Stimulated activated CD4-positive, alpha-beta T cell treated with anti-CD3 and anti-CD28 coated beads, Interleukin-15, amount 100 ng/mL, for 48 hours (primary cell): ENCODE results near the gene PEX11G.

Experiments
- DNase-seq, 2 donors: peaks; one replicate each; pipeline ENCODE4 v3.0.0-alpha.2; 2020; ENCODE audit warnings: low read depth in 2 of 2

PEX11G gene

GRCh38 chr19:7488736-7489353 is at the start of gene PEX11G:
TSS of gene PEX11G (minus strand) at chr19:7489035. CDS start at chr19:7489010, 25 bp downstream.
- DNase-seq = peak; percentile 78 to 90

GRCh38 chr19:7535998-7536695 is 47.3 kb upstream of the PEX11G start:
- no peak for DNase-seq

GRCh38 chr19:7535047-7535997 is 46.5 kb upstream of the PEX11G start, which contains the start of gene PNPLA6:
TSS of gene PNPLA6 (plus strand) at chr19:7535717. CDS start at chr19:7535789, 72 bp downstream.
- peak; percentile 86 to 93 for DNase-seq

DNA sequence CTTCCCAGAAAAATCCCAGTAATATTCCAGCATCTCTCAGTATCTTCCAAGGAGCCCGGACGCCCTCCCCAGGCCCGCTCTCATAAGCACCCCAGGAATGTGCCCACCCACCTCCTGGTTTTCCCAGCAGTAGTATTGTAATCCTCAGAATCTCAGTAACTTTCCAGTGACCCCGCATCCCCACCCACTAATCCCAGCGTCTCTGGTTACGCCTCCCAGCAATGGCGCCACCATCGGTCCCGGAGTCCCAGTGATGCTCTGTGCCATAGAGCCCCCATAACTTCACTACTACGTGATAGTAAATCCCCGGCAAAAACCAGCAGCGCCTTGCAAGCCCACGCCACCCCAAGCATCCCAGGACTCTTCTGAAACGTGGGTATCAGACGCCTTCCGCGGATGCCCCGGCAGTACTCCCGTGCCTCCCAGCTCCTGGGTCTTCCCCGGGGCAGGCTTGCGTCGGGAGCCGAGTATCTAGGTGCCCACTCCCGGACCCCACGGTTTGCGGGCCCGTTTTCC is 45.8 kb upstream of the PEX11G start:
- peak in 1 of 2 donors; percentile 36 for DNase-seq

- DNase-seq = peak; percentile 71 to 76
These were observed 45.2 kb upstream of the PEX11G start for GRCh38 chr19:7533925-7534480.

GRCh38 chr19:7533281-7533885 is 44.5 kb upstream of the PEX11G start:
- DNase-seq = no peak

DNA sequence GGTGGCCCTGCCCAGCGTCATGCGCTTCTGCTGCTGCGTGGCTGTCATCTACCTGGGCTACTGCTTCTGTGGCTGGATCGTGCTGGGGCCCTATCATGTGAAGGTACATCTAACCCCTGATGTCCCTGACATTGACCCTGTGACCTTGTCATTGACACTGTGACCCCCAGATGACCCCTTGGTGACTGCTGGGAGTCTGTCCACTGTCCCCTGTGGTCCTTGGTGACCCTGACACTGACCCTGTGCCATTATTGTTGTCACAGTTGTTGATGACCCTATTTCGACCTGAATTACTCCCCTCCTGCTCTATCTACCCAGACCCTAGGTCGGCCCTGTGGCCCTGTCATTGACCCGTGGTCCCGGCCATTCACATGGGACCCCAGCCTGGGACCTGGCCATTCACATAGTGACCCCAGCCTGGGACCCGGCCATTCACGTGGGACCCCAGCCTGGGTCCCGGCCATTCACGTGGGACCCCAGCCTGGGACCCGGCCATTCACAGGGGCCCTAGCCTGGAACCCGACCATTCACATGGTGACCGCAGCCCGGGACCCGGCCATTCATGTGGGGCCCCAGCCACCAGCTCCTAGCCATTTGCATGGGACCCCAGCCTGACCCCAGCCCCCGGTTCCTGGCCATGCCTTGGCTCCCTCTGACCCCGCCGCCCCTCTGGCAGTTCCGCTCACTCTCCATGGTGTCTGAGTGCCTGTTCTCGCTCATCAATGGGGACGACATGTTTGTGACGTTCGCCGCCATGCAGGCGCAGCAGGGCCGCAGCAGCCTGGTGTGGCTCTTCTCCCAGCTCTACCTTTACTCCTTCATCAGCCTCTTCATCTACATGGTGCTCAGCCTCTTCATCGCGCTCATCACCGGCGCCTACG is 41.0 kb upstream of the PEX11G start:
- no peak for DNase-seq

DNA sequence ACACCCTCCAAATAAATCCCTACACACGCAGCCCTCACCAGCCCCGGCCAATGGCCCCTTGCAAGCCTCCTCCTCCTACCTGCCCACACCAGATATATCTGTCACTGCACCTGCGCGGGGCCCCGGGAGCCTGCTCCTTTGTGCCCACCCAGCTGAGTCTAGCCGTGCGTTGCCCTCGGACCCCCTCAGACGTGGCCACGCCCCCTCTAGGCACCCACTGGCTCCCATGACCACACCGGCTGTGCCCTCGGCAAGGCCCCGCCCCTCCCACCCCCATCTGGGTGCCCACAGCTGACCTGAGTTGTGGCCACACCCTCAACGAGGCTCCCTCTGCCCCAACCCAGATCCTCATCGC is 40.4 kb upstream of the PEX11G start:
- DNase-seq = no peak

- no peak for DNase-seq
These were observed 39.8 kb upstream of the PEX11G start for GRCh38 chr19:7528522-7529245.

- DNase-seq = no peak
These were observed 39.3 kb upstream of the PEX11G start for GRCh38 chr19:7528192-7528519.

DNA sequence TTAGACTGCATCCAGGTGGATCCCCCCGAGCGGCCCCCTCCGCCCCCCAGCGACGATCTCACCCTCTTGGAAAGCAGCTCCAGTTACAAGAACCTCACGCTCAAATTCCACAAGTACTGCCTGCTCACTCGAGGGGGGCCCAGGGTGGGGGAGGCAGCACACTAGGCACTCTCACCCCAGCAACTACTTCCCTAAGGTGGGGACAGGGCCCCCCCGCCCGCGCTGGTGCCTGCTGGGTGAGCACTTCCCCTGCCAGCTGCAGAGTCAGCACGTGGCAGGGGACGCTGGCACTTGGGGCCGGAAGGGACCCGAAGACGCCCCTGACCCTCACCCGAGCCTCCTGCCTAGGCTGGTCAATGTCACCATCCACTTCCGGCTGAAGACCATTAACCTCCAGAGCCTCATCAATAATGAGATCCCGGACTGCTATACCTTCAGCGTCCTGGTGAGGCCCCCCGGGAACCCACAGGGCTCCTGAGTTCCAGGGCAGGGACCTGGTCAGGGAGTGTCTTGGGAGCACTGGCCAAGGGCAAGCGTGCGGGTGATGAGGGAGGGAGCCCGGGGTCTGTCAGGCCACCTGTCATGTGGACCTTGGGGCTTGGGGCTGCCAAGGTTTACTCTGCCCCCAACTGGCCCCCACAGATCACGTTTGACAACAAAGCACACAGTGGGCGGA is 38.8 kb upstream of the PEX11G start:
- DNase-seq = no peak

DNA sequence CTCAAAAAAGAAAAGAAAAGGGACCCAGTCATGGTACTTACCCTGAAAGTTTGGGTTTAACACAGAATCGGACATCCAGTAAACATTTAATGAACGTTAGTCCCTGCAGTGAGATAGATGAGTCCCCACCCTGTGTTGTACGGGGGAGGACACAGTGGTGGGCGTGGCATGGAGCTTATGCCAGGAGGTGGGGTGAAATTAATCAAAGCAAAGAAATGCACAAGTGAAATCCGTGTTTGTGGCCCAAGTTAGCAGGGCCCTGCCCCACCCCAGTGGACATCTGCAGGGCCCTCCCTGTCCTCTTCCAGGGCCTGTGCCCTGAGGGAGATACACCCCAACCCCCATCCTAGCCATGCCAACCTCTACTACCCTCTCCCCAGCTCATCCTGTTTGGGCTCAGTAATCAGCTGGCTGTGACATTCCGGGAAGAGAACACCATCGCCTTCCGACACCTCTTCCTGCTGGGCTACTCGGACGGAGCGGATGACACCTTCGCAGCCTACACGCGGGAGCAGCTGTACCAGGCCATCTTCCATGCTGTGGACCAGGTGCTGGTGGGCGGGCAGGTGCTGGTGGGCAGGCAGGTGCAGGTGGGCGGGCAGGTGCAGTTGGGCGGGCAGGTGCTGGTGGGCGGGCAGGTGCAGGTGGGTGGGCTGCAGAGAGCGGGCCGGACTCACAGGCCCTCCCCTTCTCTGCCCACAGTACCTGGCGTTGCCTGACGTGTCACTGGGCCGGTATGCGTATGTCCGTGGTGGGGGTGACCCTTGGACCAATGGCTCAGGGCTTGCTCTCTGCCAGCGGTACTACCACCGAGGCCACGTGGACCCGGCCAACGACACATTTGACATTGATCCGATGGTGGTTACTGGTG is 37.5 kb upstream of the PEX11G start:
- no peak for DNase-seq

DNA sequence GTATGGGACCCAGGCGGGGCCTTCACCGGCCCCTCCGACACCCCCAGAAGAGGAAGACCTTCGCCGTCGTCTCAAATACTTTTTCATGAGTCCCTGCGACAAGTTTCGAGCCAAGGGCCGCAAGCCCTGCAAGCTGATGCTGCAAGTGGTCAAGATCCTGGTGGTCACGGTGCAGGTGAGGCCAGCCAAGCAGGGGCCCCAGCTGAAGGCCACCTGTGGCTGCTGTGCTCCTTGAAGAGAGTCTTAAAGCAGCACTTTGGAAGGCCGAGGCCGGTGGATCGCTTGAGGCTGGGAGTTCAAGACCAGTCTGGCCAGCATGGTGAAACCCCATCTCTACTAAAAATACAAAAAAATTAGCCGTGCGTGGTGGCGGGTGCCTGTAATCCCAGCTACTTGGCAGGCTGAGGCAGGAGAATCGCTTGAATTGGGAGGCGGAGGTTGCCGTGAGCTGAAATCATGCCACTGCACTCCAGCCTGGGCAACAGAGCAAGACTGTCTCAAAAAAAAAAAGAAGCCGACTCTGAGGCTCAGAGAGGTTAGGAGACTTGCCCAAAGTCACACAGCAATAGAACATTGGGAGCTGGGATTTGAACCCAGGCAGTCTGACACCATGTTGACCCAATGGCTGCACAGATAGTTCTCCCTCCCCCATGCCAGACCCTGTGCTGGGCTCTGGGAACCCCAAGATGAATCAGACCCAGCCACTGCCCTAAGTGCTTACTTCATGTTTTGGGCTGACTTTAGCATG is 36.3 kb upstream of the PEX11G start:
- no peak for DNase-seq

DNA sequence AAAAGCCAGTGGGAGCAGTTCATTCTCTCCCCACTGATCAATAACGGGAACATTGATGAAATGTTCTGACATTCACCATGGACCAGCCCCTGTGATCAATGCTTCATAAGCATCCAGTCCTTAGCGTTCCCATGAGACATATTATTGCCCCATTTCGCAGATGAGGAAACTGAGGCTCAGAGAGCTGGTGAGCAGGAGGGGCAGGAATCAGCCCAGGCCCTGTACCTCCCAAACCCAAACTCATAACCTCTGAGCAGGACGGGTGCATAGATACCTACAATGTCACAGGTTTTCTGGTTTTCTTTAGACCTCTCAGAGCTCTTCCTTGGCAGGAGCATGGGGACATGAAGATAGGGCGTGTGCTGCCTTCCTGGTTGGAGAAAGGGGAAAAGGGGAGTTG is 35.7 kb upstream of the PEX11G start:
- no peak for DNase-seq

DNA sequence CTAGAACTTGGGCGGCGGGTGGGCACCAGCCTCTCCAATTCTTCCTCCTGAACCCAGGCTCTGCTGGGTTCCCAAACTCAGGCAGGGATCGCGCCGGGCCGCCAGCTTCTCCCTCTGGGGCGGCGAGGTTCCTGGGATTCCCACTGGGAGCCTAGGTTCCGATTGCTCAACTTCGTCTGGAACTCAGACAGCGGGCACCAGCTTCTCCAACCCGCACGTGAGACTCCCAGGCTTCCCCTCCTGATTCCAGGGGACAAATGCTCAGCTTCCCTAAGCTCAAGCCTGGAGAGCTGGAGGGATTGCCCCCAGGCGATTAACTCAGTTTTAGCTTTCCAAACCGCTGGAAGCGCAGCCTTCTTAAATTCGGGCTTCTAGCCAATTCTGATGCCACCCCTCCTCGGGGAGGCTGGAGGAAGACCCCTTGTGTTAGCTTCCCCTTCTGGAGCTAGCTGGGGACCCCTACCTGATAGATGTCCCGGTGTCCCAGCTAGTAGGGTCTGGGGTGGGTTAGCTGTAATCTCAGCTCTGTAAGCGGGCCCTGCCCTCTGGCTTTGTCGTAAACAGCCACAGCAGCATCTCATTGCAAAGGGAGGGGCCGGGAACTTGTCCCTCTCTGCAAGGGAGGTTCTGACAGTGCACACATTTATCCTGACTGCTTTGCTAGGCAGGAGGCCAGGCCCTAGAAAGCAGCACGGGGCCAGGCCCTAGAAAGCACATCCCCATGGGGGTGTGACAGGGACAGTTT is 34.3 kb upstream of the PEX11G start:
- no peak for DNase-seq

- peak; percentile 98 to 100 for DNase-seq
These were observed 33.5 kb upstream of the PEX11G start, which contains the start of gene MCOLN1 for GRCh38 chr19:7522072-7522922. TSS of gene MCOLN1 (plus strand) at chr19:7522624. CDS start at chr19:7522751, 127 bp downstream.
